H1 (cell line): Measurements from ENCODE around the gene UNC119B. TPM values are rescaled to one million over a fixed set of nuclear protein-coding genes. Genes with fewer than 3 reads are reported as not detected.

Experiments
- CTCF ChIA-PET: fragments of 300-600 bp; sonication (Branson Sonifier 250); formaldehyde crosslinking; loops from one replicate; lab custom pipeline; 2021; ENCODE audit not compliant: partially characterized antibody; lab: Charles Lee
- POLR2A ChIA-PET: fragments of 300-600 bp; sonication (Branson Sonifier 250); formaldehyde crosslinking; loops from one replicate; lab custom pipeline; 2021; ENCODE audit warnings: inconsistent platforms; ENCODE audit not compliant: partially characterized antibody; lab: Charles Lee
- DNase-seq, 2 experiments: peaks; one replicate each; pipeline versions ENCODE4 v3.0.0 to v3.0.0-alpha.2; 2010 to 2022; ENCODE audit warnings: low spot score in 2 of 2, low read depth in 1 of 2, mixed read lengths in 1 of 2
- FAIRE-seq: peaks from 2 replicates; lab custom pipeline; 2011; peaks lifted over from hg19 to GRCh38; lab: Jason Lieb, UNC
- H2AFZ ChIP-seq: 2 replicates; pipeline ENCODE4 v1.8.1; 2012; ENCODE audit warnings: low read length, inconsistent platforms
- H2AK5ac ChIP-seq: 2 replicates; pipeline ENCODE4 v1.6.1; 2013; ENCODE audit warnings: low read depth, low read length
- H2BK120ac ChIP-seq: replicated peaks from 2 replicates; pipeline ENCODE3; 2013; ENCODE audit warnings: low read depth, low read length, inconsistent platforms
- H2BK12ac ChIP-seq: 2 replicates; pipeline ENCODE4 v1.6.1; 2013; ENCODE audit warnings: low read depth, low read length
- H2BK15ac ChIP-seq: 2 replicates; pipeline ENCODE4 v1.6.1; 2013; ENCODE audit warnings: low read length
- H2BK20ac ChIP-seq: 2 replicates; pipeline ENCODE4 v1.6.1; 2013; ENCODE audit warnings: low read length
- H2BK5ac ChIP-seq: 2 replicates; pipeline ENCODE4 v1.6.1; 2013; ENCODE audit warnings: low read depth, low read length
- H3K14ac ChIP-seq: 2 replicates; pipeline ENCODE4 v1.6.1; 2013; ENCODE audit warnings: inconsistent platforms; ENCODE audit not compliant: insufficient read length
- H3K18ac ChIP-seq: 2 replicates; pipeline ENCODE4 v1.6.1; 2013; ENCODE audit warnings: low read length; ENCODE audit errors: extremely low read depth
- H3K23ac ChIP-seq: 2 replicates; pipeline ENCODE4 v1.6.1; 2013; ENCODE audit warnings: inconsistent platforms; ENCODE audit not compliant: insufficient read length
- H3K23me2 ChIP-seq: 2 replicates; pipeline ENCODE4 v1.6.1; 2013; ENCODE audit warnings: low read depth, low read length
- H3K27ac ChIP-seq: 2 replicates; pipeline ENCODE4 v1.6.1; 2011; ENCODE audit warnings: low read depth, low read length, inconsistent platforms
- H3K27me3 ChIP-seq, 4 experiments: replicated peaks in 1 of 4; 1 replicate in 1 of 4; 2 replicates in 3 of 4; pipeline versions ENCODE4 v1.6.1 to v1.8.1; 2011 to 2013; ENCODE audit warnings: low read length in 3 of 4, mild to moderate bottlenecking in 3 of 4, inconsistent platforms in 2 of 4, mixed read lengths in 2 of 4, moderate library complexity in 1 of 4; ENCODE audit not compliant: control insufficient read depth in 3 of 4, insufficient read depth in 3 of 4; ENCODE audit errors: extremely low read depth in 1 of 4
- H3K36me3 ChIP-seq, 4 experiments: 2 replicates each; pipeline versions ENCODE4 v1.6.1 to v1.8.1; 2011 to 2013; ENCODE audit warnings: mild to moderate bottlenecking in 4 of 4, low read length in 3 of 4, moderate library complexity in 2 of 4, control low read depth in 1 of 4, inconsistent platforms in 1 of 4; ENCODE audit not compliant: insufficient read depth in 4 of 4, control insufficient read depth in 2 of 4
- H3K4ac ChIP-seq: replicated peaks from 2 replicates; pipeline ENCODE3; 2013; ENCODE audit warnings: low read length, low read depth, mixed read lengths, inconsistent platforms; ENCODE audit not compliant: insufficient read length
- H3K4me1 ChIP-seq, 4 experiments: replicated peaks in 1 of 4; 1 replicate in 1 of 4; 2 replicates in 3 of 4; pipeline versions ENCODE4 v1.6.1 to v1.8.1; 2011 to 2013; ENCODE audit warnings: low read length in 3 of 4, inconsistent platforms in 2 of 4, mixed read lengths in 1 of 4; ENCODE audit not compliant: insufficient read depth in 4 of 4, control insufficient read depth in 3 of 4
- H3K4me2 ChIP-seq, 2 experiments: 2 replicates each; pipeline versions ENCODE4 v1.6.1 to v1.8.1; 2011 to 2013; ENCODE audit warnings: low read depth in 2 of 2, low read length in 2 of 2, control low read depth in 1 of 2, inconsistent platforms in 1 of 2, mild to moderate bottlenecking in 1 of 2; ENCODE audit not compliant: insufficient read depth in 1 of 2
- H3K4me3 ChIP-seq, 4 experiments: fragments of 200-600, 300-600 bp in 1 of 4; sonication (generic), shearing (Covaris generic), sonication (Bioruptor Twin) in 1 of 4; 2 replicates each; pipeline versions ENCODE4 v1.5.1 to v1.8.1; 2011 to 2016; ENCODE audit warnings: low read length in 4 of 4, low read depth in 3 of 4, control low read depth in 2 of 4, inconsistent platforms in 2 of 4, mild to moderate bottlenecking in 2 of 4, mixed read lengths in 1 of 4, moderate library complexity in 1 of 4; ENCODE audit not compliant: insufficient read depth in 2 of 4; ENCODE audit errors: extremely low read depth in 1 of 4
- H3K56ac ChIP-seq: replicated peaks from 2 replicates; pipeline ENCODE3; 2013; ENCODE audit warnings: low read depth, mild to moderate bottlenecking, mixed read lengths, low read length, inconsistent platforms; ENCODE audit not compliant: insufficient read length
- H3K79me1 ChIP-seq: 2 replicates; pipeline ENCODE4 v1.6.1; 2013; ENCODE audit warnings: low read depth, low read length, control low read depth
- H3K79me2 ChIP-seq, 2 experiments: 2 replicates each; pipeline versions ENCODE4 v1.6.1 to v1.8.1; 2012 to 2013; ENCODE audit warnings: low read length in 2 of 2, mild to moderate bottlenecking in 2 of 2, inconsistent platforms in 1 of 2; ENCODE audit not compliant: insufficient read depth in 2 of 2, control insufficient read depth in 1 of 2
- H3K9ac ChIP-seq, 4 experiments: replicated peaks in 1 of 4; 1 replicate in 1 of 4; 2 replicates in 3 of 4; pipeline versions ENCODE4 v1.6.1 to v1.8.1; 2011 to 2013; ENCODE audit warnings: low read depth in 3 of 4, low read length in 3 of 4, control low read depth in 2 of 4, mild to moderate bottlenecking in 2 of 4, moderate library complexity in 2 of 4, inconsistent platforms in 1 of 4; ENCODE audit errors: extremely low read depth in 1 of 4
- H3K9me3 ChIP-seq, 2 experiments: 2 replicates each; pipeline versions ENCODE4 v1.6.1 to v1.8.1; 2012 to 2013; ENCODE audit warnings: mild to moderate bottlenecking in 2 of 2, moderate library complexity in 2 of 2, control low read depth in 1 of 2, inconsistent platforms in 1 of 2, low read depth in 1 of 2, low read length in 1 of 2, mixed read lengths in 1 of 2; ENCODE audit not compliant: insufficient read depth in 2 of 2
- H4K20me1 ChIP-seq, 2 experiments: replicated peaks in 1 of 2; 2 replicates each; pipeline versions ENCODE3 to v1.8.1; 2011 to 2013; ENCODE audit warnings: inconsistent platforms in 2 of 2, low read length in 2 of 2, mild to moderate bottlenecking in 1 of 2; ENCODE audit not compliant: insufficient read depth in 2 of 2, control insufficient read depth in 1 of 2
- H4K5ac ChIP-seq: 2 replicates; pipeline ENCODE4 v1.6.1; 2013; ENCODE audit warnings: low read length, low read depth, mixed read lengths, inconsistent platforms; ENCODE audit not compliant: insufficient read length
- H4K8ac ChIP-seq: 2 replicates; pipeline ENCODE4 v1.8.0; 2013; ENCODE audit warnings: mild to moderate bottlenecking, moderate library complexity, low read length, inconsistent platforms; ENCODE audit not compliant: insufficient read depth; ENCODE audit errors: extremely low read depth
- H4K91ac ChIP-seq: replicated peaks from 2 replicates; pipeline ENCODE3; 2013; ENCODE audit warnings: low read length, mixed read lengths, inconsistent platforms; ENCODE audit not compliant: insufficient read length
- CEBPB ChIP-seq: IDR thresholded peaks from 2 replicates; pipeline ENCODE4 v1.6.1; 2012; ENCODE audit warnings: low read depth, low read length
- MAFK ChIP-seq: IDR thresholded peaks from 2 replicates; pipeline ENCODE4 v1.6.1; 2012; ENCODE audit warnings: low read depth, mild to moderate bottlenecking, improper control_type of control experiment, low read length
- PHF8 ChIP-seq: fragments of 200-600 bp; sonication (generic); conservative IDR thresholded peaks from 2 replicates; pipeline ENCODE4 v1.7.1; 2012; ENCODE audit warnings: low read depth, mild to moderate bottlenecking, inconsistent platforms, low read length, moderate library complexity
- RFX5 ChIP-seq: IDR thresholded peaks from 2 replicates; pipeline ENCODE4 v1.6.1; 2011; ENCODE audit warnings: low read depth, low read length, improper control_type of control experiment, borderline replicate concordance
- SIN3A ChIP-seq, 2 experiments: IDR thresholded peaks in 1 of 2; conservative IDR thresholded peaks in 1 of 2; 2 replicates each; pipeline ENCODE4 v1.6.1; 2011 to 2012; ENCODE audit warnings: low read length in 2 of 2, improper control_type of control experiment in 1 of 2, low read depth in 1 of 2, mild to moderate bottlenecking in 1 of 2
- SP1 ChIP-seq: IDR thresholded peaks from 2 replicates; pipeline ENCODE4 v1.6.1; 2011; ENCODE audit warnings: low read depth, low read length
- SUZ12 ChIP-seq: fragments of 200-600 bp; sonication (generic); IDR thresholded peaks from 2 replicates; pipeline ENCODE4 v1.6.1; 2012; ENCODE audit warnings: mild to moderate bottlenecking, inconsistent platforms, low read length, moderate library complexity, mixed read lengths
- TAF1 ChIP-seq: IDR thresholded peaks from 2 replicates; pipeline ENCODE4 v1.6.1; 2011; ENCODE audit warnings: mild to moderate bottlenecking, low read depth, low read length
- TAF7 ChIP-seq: optimal IDR thresholded peaks from 2 replicates; pipeline ENCODE3; 2011; ENCODE audit warnings: low read depth, mild to moderate bottlenecking, inconsistent platforms, low read length, moderate library complexity, borderline replicate concordance
- YY1 ChIP-seq: IDR thresholded peaks from 2 replicates; pipeline ENCODE4 v1.6.1; 2011; ENCODE audit warnings: low read depth, mild to moderate bottlenecking, low read length
- WGBS, 2 experiments: shearing (Covaris generic) in 1 of 2; methylation state at CpG; one replicate each; pipeline versions ENCODE4 v1.1.6 to v1.1.7; 2013 to 2015; ENCODE audit warnings: low lambda C conversion rate in 2 of 2, mixed read lengths in 2 of 2, inconsistent platforms in 1 of 2, low coverage in 1 of 2, missing lambda C conversion rate in 1 of 2; ENCODE audit not compliant: insufficient replicate concordance in 2 of 2, insufficient coverage in 1 of 2, insufficient read length in 1 of 2; ENCODE audit errors: extremely low coverage in 1 of 2, missing lambda C conversion rate in 1 of 2; 5-methylcytosine and 5-hydroxymethylcytosine counted together
- polyA plus RNA-seq, 7 experiments: library from polyadenylated mRNA; depleted of rRNA in 3 of 7; stranded (reverse) in 5 of 7; unstranded in 2 of 7; fragments of >200 nt in 5 of 7; fragments of 200-250 nt in 2 of 7; gene quantifications; 1 replicate in 5 of 7; 2 replicates in 1 of 7; 4 replicates in 1 of 7; pipeline versions ENCODE4 v1.2.1 to v1.2.3, GENCODE V29; 2011 to 2013; ENCODE audit warnings: missing spikeins in 2 of 7, mixed read lengths in 2 of 7
- total RNA-seq: library from RNA; stranded (reverse); fragmentation: NEBNext Ultra II Directional; extraction: Animal tissue kit (Norgen Biotek cat#: 25700); gene quantifications from 2 replicates; pipeline ENCODE4 v1.2.1, GENCODE V29; 2021
- TF ChIP-seq, protein P1 (sequence below), 3 experiments: IDR thresholded peaks; 1 replicate in 2 of 3; 2 replicates in 1 of 3; pipeline versions ENCODE4 v1.5.1 to v1.6.1; 2011; ENCODE audit warnings: low read length in 3 of 3, mild to moderate bottlenecking in 3 of 3, inconsistent platforms in 2 of 3, low read depth in 1 of 3, moderate library complexity in 1 of 3; ENCODE audit not compliant: insufficient read depth in 1 of 3; ENCODE audit errors: control extremely low read depth in 1 of 3

Gene UNC119B
- total and polyA plus RNA-seq, 2 of the 8 experiments (the other 6 are each of a cell fraction or from before 2014, with no cell fraction given) = 40.5 to 50.1 TPM

GRCh38 chr12:120721866-120722265, 11.6 kb downstream of the UNC119B start:
- H3K36me3 ChIP-seq = peaks cover 29 to 59% (median 52%) of the 10 kb centered on the region in 4 experiments
- H3K4me2 ChIP-seq = no peak overlapping the region
- peaks cover 0 to 3% (median 1%) of the 10 kb centered on the region in 4 experiments; a peak in 3 of 7 replicates for H3K27me3 ChIP-seq
- no peak overlapping the region for H2BK20ac ChIP-seq
- no peak overlapping the region for H4K5ac ChIP-seq
- no peak overlapping the region for H2BK120ac ChIP-seq
- H4K91ac ChIP-seq = no peak overlapping the region
- no peak overlapping the region for H2AK5ac ChIP-seq
- H4K8ac ChIP-seq = no peak overlapping the region
- no peaks in the 10 kb centered on the region for H3K9me3 ChIP-seq
- H3K9ac ChIP-seq = no peak overlapping the region
- CTCF ChIA-PET = interaction anchor here (0.9 kb wide), 1 partner anchor 55 kb away, joined by 3 read pairs; no protein-coding TSS in a partner anchor
- no peak overlapping the region for H2BK5ac ChIP-seq
- H3K18ac ChIP-seq = no peak overlapping the region
- H3K79me2 ChIP-seq = no peaks in the 10 kb centered on the region
- H2AFZ ChIP-seq = no peak overlapping the region
- peaks cover 4% of the 10 kb centered on the region; the same call in 1 of the 2 replicates for H3K23me2 ChIP-seq
- H2BK15ac ChIP-seq = no peak overlapping the region
- no peak for TF ChIP-seq MAFK
- no peak for TF ChIP-seq SP1
- TF ChIP-seq PHF8 = no peak
- no peak for TF ChIP-seq TAF7
- no peak for TF ChIP-seq SIN3A (conservative IDR thresholded peaks at IDR 0.05 in 1 of 2, IDR thresholded peaks at IDR 0.05 in 1 of 2; ENCODE audit: low read depth in 1 of 2, low read length in 2 of 2)
- TF ChIP-seq RFX5 = no peak
- TF ChIP-seq, protein P1, sequence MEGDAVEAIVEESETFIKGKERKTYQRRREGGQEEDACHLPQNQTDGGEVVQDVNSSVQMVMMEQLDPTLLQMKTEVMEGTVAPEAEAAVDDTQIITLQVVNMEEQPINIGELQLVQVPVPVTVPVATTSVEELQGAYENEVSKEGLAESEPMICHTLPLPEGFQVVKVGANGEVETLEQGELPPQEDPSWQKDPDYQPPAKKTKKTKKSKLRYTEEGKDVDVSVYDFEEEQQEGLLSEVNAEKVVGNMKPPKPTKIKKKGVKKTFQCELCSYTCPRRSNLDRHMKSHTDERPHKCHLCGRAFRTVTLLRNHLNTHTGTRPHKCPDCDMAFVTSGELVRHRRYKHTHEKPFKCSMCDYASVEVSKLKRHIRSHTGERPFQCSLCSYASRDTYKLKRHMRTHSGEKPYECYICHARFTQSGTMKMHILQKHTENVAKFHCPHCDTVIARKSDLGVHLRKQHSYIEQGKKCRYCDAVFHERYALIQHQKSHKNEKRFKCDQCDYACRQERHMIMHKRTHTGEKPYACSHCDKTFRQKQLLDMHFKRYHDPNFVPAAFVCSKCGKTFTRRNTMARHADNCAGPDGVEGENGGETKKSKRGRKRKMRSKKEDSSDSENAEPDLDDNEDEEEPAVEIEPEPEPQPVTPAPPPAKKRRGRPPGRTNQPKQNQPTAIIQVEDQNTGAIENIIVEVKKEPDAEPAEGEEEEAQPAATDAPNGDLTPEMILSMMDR (IDR thresholded peaks at IDR 0.05; ENCODE audit: control extremely low read depth in 1 of 3, insufficient read depth in 1 of 3, low read depth in 1 of 3, low read length in 3 of 3) = no peak
- TF ChIP-seq YY1 = no peak
- no peak for TF ChIP-seq TAF1
- TF ChIP-seq CEBPB = no peak
- TF ChIP-seq SUZ12 = no peak
- H3K4me3 ChIP-seq = no peak overlapping the region
- POLR2A ChIA-PET = interaction anchor here (0.8 to 1.2 kb wide), 2 partner anchors 10 to 74 kb away, joined by 3 read pairs; no protein-coding TSS in a partner anchor
- no peaks in the 10 kb centered on the region for H3K79me1 ChIP-seq
- H3K4ac ChIP-seq = no peak overlapping the region
- no peak overlapping the region for H3K27ac ChIP-seq
- H3K14ac ChIP-seq = no peak overlapping the region
- DNase-seq (no peak), FAIRE-seq (no peak)
- WGBS, 2 experiments = 92% methylated on average over 3 of the region's 3 CpGs; no CpG with 5 or more reads in 1 of the 2 experiments
- H4K20me1 ChIP-seq = peaks cover 0 to 8% of the 10 kb centered on the region in 2 experiments
- H2BK12ac ChIP-seq = no peak overlapping the region
- peaks cover 0 to 5% (median 4%) of the 10 kb centered on the region in 4 experiments; a peak in 4 of 7 replicates for H3K4me1 ChIP-seq
- no peak overlapping the region for H3K56ac ChIP-seq
- no peak overlapping the region for H3K23ac ChIP-seq
